Stimulated activated CD4-positive, alpha-beta T cell treated with anti-CD3 and anti-CD28 coated beads, Interleukin-15, amount 100 ng/mL, for 1 hour (primary cell): ENCODE data around the gene CIT.

Source experiments
- DNase-seq, 2 donors: peaks; one replicate each; pipeline ENCODE4 v3.0.0-alpha.2; 2020; ENCODE audit warnings: low read depth in 1 of 2, low spot score in 1 of 2

CIT gene

DNA sequence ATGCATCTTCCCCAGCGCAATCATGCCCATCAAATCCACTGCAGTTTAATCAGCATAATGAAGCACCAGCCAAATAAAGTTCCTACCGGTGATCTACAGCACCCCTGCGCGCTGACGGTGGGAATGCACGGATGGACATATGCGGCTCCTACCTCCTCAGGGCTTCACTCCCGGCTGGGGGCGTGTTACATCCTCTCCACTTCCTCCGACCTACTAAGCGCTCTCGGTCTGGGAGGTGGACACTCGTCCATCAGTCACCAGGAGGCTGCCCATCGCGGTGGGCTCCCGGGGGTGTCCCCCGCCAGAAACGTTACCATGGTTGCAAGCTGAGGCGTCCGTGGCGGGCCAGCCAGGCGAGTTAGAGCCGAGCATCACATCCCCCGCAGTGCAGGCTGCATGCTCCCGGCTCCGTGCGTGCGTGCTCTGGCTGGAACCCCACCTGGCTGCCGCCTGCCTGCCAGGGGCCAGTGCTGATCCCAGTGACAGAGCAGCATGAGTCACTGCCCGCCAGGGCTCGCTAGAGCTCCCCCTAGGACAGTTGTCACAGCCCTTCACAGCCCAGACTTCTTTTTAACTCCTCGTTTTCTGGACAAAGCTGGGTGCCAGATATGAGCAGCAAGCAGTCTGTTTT lies 73.0 kb downstream of the CIT start:
- no peak for DNase-seq

DNA sequence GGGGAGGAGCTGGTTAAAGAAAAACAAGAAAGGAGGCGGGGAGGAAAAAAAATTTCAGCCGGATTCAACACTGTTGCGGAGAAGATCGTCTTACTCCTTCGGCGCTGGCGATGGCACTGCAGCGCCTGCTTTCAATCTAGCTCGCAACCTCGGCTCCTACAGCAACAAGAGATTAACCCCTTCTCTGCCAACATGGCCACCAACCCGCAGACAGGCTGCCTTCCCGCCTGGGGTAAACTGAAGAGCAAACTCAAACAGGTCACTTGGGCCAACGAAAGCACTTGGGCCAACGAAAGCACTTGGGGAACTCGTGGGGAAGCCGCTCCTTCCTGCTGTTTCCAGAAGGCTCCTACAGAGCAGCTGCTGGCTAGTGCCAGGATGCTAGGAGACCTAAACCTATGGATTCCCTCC lies 73.7 kb downstream of the CIT start:
- no peak for DNase-seq

DNA sequence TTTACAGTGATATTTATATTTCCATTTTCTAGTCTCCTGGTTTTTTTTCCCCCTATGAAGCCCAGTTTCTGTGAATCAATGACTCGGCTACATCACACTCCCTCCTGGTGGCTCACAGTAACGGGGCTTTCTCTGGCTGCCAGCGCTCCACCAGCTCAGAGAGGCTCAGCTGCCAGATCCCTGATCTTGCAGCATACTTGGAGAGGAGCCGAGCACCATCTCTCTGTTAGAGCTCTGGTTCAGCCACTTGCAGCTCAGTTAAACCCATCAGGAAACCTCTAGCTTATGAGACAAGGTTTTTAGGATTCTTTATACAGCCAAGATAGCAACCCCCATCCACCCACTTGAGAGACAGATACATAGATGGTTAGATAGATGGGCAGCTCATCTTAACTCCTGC lies 74.6 kb downstream of the CIT start:
- no peak for DNase-seq

DNA sequence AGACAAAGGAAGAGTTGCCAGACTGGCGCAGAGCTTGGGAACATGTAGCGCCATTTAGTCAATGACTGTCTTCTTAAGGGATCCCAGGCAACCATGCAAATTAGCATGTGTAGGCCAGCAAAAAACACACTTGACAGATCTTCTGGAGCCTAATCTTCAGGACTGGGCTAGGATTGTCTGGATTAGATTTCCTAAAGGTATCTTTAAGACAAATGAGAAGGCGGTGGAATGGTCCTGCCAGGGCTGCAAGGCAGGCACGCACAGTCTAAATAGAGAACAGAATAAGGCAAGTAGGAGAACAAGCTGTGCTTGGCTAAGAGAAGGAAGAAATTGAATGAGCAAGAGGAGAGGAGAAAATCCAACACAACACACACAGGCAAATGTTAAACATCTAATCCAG lies 80.0 kb downstream of the CIT start:
- no peak for DNase-seq

DNA sequence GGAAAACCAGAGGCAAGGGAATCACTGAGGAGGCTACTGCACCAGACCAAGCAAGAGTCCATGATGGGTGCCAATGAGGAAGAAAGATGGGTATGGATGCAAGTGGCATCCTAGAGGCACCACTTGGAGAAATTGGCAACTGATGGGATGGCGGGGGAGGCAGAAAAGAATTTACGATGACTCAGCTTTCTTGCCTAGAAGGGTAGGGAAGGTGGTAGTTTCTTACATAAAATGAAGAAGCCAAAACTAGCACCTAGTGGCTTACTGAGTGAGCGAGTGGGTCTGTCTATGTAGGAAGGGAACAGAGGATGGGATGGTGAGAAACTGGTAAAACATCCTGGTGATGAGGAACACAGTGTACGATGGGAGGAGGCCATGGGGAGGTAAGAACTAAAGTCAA lies 80.8 kb downstream of the CIT start:
- DNase-seq = no peak

- DNase-seq = no peak
These were observed 85.7 kb downstream of the CIT start for GRCh38 chr12:119791453-119791852.

DNA sequence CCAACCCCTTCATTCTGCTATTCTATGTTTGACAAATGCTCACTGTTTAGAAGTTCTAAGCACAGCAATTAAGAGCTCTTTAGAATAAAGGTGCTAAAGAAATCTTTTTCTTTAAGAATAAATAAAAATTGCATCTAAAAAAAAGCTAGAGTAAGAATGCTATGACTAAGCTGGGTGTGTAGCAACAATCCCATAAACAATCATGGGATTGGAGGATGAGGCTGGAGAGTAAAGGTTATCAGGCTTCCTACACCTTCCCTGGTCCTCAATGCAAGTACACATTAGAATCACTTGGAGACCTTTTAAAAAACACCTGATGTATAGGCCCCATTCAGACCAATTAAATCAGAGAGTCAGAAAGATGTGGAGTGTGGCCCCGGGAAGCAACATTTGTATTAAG lies 88.3 kb downstream of the CIT start:
- DNase-seq = no peak

- no peak for DNase-seq
These were observed 90.6 kb downstream of the CIT start for GRCh38 chr12:119786539-119786938.

DNA sequence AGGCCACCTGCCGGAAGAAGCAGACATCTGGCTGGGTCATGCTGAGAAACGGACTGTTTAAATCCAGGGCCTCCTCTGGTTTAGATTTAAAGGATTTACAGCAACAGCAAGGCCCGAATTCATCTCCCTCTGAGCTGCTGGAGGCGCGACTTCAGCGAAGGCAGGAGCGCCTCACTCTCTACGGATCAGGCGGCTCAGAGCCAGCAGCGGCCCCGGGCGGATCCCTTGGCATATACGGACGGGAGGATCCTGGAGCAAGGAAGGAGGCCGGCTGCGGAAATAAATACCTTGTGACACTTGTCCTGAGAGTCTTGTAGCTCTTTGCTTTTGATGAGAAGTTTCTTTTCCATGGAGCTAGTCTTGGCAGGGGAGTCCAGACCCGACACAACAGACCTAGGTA lies 92.4 kb downstream of the CIT start:
- no peak for DNase-seq

DNA sequence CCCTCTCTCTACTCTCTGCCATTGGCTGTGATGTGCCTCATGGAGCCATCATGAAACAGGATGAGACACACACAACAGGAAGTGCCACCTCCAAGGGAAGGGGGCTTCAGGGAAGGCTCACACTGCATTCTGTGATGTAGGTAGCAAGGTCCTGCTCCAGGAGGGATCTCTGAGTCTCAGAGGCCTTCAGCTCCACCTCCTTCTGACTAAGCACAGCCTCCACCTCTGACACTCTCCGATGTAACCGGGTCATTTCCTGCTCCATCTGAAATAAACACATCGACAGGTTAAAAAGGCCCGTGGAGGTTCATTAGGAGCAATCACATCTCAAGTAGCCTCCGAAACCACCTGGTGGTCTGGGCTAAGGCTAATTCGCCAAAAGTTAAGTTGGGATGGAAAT lies 93.3 kb downstream of the CIT start:
- DNase-seq = no peak

DNA sequence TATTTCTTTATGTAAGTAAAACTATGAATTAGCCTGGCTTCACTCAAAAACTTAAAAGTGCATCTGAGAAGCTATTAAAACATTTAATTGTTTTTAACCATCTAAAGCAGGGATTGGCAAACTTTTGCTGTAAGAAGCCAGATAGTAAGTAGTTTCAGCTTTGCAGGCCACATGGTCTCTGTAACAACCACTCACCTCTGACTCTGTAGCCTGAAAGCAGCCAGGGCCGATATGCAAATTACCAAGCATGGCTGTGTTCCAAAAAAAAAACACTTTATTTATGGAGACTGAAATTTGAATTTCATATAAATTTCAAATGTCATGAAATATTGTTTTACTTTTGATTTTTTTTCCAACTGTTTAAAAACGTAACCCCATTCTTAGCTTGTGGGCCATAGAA lies 95.3 kb downstream of the CIT start:
- DNase-seq = no peak

GRCh38 chr12:119780786-119781434 lies 96.2 kb downstream of the CIT start:
- DNase-seq = no peak

GRCh38 chr12:119775246-119775895 lies 101.7 kb downstream of the CIT start:
- no peak for DNase-seq

DNA sequence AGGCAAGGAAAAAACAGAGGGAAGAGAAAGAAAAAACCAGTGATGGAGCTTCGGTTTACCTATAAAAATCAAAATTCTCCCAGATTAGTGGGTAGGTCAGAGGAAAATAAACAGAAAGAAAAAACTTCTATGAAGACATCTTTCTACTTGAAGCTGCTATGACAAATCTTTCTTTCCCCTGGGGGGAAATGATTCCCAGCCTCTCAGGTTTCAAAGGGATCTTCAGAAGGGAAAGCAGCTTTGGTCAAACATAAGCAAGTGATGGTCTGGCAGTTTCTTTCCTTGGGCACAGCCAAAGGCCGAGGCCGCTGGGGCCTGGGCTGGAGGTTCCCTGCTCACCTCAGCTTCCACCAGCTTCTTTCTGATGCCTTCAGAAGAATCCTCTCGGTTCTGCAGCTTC lies 104.7 kb downstream of the CIT start:
- DNase-seq = no peak

DNA sequence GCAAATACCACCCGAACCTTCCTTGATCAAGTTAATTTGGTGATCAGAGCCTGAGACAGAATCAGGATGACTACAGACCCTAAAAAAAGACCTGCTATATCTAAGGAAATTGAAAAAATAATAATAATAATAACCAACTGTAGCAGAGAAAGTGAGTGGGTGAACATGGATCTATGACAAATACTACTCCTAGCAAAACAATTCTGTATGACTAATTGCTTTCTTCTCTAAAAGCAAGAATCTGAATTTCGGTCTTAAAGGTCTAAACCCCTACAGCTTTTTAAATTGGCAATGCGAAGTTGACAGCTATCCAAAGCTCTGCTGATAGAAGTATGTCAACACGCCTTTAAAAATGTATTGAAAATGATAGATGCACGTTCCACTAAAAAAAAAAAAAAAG lies 107.0 kb downstream of the CIT start:
- no peak for DNase-seq

GRCh38 chr12:119762619-119763018 lies 114.5 kb downstream of the CIT start:
- no peak for DNase-seq

GRCh38 chr12:119758722-119759121 lies 118.4 kb downstream of the CIT start:
- DNase-seq = no peak

GRCh38 chr12:119758234-119758633 lies 118.9 kb downstream of the CIT start:
- DNase-seq = no peak

GRCh38 chr12:119751961-119752360 lies 125.2 kb downstream of the CIT start:
- no peak for DNase-seq

DNA sequence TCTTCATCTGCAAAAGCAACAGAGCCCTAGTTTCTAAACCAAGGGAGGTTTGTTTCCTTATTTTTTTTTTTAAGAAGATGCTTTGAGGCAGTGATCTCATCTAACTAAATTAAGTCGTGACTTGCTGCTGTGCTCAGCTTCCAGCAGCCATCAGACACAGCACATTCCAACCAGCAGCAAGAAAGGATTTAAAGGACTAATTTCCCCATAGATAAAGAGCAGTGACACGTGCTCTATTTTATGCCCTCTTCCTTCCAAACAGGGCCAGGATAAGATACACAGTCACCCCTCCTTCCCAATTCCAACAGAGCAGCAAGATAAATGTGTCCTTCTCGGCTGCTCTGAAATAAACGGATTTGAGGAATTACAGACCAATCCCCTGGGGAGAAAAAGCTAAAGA lies 127.5 kb downstream of the CIT start:
- no peak for DNase-seq

DNA sequence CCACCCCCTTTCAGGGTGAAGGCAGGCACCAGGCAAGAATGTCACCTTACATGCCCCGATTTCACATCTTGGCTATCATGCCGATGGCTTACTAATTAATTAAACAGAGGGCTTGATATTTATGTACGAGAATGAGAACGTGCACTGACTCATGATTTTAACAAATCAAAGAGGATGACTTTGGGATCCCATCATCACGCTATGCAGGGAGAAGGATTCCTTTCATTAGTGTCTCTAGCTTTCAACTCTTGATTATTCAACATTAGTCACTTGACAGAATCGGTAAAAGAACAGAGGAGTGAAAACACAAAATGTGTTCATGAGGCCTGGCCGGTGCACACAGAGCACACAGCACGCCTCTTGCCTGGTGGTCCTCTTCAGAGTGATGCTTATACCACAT lies 128.6 kb downstream of the CIT start:
- no peak for DNase-seq

GRCh38 chr12:119746169-119746568 lies 131.0 kb downstream of the CIT start:
- no peak for DNase-seq
